ENCODE results near the gene LINGO1. TPM values are rescaled to one million over a fixed set of nuclear protein-coding genes. Genes with fewer than 3 reads are reported as not detected.

The LINGO1 gene
- total RNA-seq, 1 donor from 2014 or later, result 1.6 TPM

- DNase-seq (ENCODE audit: low spot score), result no peak
Observed at GRCh38 chr15:77597804-77598453, 34.8 kb downstream of the LINGO1 start.

GRCh38 chr15:77596821-77597803, 35.6 kb downstream of the LINGO1 start:
- no peak for DNase-seq (ENCODE audit: low spot score)

- no peak for DNase-seq (ENCODE audit: low spot score)
Observed at GRCh38 chr15:77595231-77595630, 37.5 kb downstream of the LINGO1 start.

GRCh38 chr15:77592758-77593157, 40.0 kb downstream of the LINGO1 start:
- no peak for DNase-seq (ENCODE audit: low spot score)

GRCh38 chr15:77591968-77592613, 40.6 kb downstream of the LINGO1 start:
- DNase-seq (ENCODE audit: low spot score), result no peak

GRCh38 chr15:77589839-77590238, 42.9 kb downstream of the LINGO1 start:
- DNase-seq (ENCODE audit: low spot score), result no peak

GRCh38 chr15:77588126-77588525, 44.6 kb downstream of the LINGO1 start:
- no peak for DNase-seq (ENCODE audit: low spot score)

GRCh38 chr15:77584691-77585090, 48.0 kb downstream of the LINGO1 start:
- no peak for DNase-seq (ENCODE audit: low spot score)

GRCh38 chr15:77584201-77584600, 48.5 kb downstream of the LINGO1 start:
- DNase-seq (ENCODE audit: low spot score), result no peak

GRCh38 chr15:77582763-77583162, 49.9 kb downstream of the LINGO1 start:
- no peak for DNase-seq (ENCODE audit: low spot score)

- no peak for DNase-seq (ENCODE audit: low spot score)
Observed at GRCh38 chr15:77581896-77582569, 50.7 kb downstream of the LINGO1 start.

- no peak for DNase-seq (ENCODE audit: low spot score)
Observed at GRCh38 chr15:77580996-77581682, 51.6 kb downstream of the LINGO1 start.

GRCh38 chr15:77579498-77580188, 53.1 kb downstream of the LINGO1 start:
- DNase-seq (ENCODE audit: low spot score), result no peak

- no peak for DNase-seq (ENCODE audit: low spot score)
Observed at GRCh38 chr15:77578641-77579372, 53.9 kb downstream of the LINGO1 start.

- no peak for DNase-seq (ENCODE audit: low spot score)
Observed at GRCh38 chr15:77577366-77577950, 55.3 kb downstream of the LINGO1 start.

- DNase-seq (ENCODE audit: low spot score), result no peak
Observed at GRCh38 chr15:77576538-77576937, 56.2 kb downstream of the LINGO1 start.

- no peak for DNase-seq (ENCODE audit: low spot score)
Observed at GRCh38 chr15:77575203-77575934, 57.3 kb downstream of the LINGO1 start.

- DNase-seq (ENCODE audit: low spot score), result no peak
Observed at GRCh38 chr15:77574521-77575202, 58.0 kb downstream of the LINGO1 start.
